HT-29 (cell line): ENCODE measurements around the gene PSMC3. TPM values are rescaled to one million over a fixed set of nuclear protein-coding genes. Genes with fewer than 3 reads are reported as not detected.

ENCODE experiments used
- DNase-seq: peaks from one replicate; pipeline ENCODE4 v3.0.0-alpha.2; 2015; ENCODE audit warnings: low spot score
- total RNA-seq: library from RNA; depleted of rRNA; stranded (reverse); fragments of >200 nt; shearing (Covaris generic); gene quantifications from 2 replicates; pipeline ENCODE4 v1.2.3, GENCODE V29; 2014

PSMC3 gene
- total RNA-seq, 1 experiment from 2014 or later: 206 TPM

DNA sequence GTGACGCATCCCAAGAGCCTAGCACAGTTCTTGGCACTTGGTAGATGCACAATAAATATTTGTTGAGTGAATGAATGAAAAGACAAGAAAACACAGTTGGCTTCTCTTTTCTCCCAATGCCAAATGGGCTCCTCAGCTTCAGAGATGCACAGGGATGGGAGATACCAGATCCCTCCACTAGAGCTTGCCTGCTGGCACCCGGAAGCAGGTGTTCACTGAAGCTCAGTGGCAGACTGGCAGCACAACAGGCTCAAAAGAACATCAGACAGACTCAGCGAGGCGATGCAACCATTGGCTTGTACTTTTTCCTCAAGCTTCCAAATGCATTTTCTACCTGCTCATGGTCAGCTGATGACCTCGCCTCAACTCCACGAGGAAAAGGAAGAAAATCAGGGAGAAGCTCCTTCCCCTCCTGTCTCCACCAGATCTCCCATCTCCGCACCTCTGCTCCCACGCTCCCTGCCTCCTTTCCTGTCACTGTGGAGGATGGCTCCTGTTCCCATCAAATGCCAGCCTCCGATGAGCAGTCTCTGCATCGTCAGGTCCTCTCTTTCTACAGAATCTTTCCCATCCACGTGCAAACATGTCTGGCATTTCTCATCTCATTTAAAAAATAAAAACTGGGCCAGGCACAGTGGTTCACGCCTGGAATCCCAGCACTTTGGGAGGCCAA lies 16.9 kb upstream of the PSMC3 start:
- DNase-seq: peak; percentile 60

DNA sequence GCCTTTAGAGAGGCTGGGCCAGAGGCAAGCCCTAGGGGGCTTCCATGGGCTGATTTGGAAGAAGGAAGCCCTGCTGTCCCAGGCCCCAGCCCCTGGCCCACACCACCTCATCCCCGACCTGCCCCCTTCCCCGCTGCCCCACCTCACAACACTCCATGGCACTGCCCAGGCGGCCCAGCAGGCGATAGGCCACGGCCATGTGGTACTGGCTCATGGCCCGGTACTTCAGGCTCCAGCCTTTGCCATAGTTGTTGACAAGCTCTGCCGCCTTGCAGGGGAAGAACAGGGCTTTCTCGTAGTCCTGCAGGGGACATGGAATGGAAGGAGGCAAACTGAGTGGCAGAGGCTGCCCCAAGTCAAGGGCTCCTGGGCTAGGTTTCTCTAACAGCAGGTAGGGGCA lies 16.3 kb upstream of the PSMC3 start:
- no peak for DNase-seq

DNA sequence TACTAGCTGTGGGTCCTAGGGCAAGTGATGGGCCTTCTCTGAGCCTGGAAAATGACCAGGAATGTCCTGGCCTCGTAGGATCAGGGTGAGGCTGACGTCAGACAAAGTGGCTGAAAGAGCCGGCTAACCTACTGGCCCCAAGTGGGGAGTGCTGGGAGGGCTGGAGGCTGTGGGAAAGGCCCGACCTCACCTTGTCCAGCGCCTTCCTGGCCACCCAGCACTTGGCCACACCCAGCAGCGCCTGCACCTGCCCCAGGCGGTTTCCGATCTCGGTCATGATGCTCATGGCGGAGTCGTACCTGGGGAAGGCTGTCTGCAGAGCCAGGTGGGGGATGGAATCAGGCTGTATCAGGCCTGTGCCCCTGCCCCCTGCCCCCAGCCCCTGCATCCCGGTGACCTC lies 15.2 kb upstream of the PSMC3 start:
- no peak for DNase-seq

DNA sequence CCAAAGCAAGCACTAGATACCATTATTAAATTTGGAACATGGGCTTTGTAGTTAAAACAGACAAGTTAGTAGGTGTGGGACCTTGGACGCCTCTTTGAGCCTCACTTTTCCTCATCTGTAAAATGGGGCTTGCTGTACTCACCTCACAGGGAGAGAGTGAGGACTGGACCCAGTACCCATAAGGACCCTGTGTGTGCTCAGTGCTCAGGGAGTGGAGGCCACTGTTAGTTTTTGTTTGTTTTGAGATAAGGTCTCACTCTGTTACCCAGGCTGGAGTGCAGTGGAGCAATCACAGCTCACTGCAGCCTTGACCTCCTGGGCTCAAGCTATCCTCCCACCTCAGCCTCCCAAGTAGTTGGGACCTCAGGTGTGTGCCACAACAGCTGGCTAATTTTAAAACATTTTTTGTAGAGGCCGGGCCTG lies 13.8 kb upstream of the PSMC3 start:
- DNase-seq: no peak

DNA sequence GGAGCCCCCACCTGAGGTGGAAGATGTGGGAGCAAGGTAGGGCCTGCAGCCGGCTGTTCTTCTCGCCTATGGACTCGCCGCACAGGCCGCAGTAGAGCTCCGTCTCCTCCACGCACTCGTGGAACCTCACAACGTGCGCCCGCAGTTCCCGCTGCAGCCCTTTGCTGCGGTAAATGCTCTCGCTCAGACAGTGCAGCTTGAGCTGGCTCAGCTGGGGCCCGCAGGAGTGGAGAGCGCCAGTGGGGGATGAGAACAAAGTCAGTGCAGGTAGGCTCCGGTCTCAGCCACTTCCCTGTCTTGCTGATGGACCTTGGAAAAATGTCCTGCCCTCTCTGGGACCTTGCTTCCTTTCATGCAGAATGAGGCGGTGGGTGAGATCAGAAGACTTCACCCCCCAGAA lies 12.5 kb upstream of the PSMC3 start:
- DNase-seq: no peak

DNA sequence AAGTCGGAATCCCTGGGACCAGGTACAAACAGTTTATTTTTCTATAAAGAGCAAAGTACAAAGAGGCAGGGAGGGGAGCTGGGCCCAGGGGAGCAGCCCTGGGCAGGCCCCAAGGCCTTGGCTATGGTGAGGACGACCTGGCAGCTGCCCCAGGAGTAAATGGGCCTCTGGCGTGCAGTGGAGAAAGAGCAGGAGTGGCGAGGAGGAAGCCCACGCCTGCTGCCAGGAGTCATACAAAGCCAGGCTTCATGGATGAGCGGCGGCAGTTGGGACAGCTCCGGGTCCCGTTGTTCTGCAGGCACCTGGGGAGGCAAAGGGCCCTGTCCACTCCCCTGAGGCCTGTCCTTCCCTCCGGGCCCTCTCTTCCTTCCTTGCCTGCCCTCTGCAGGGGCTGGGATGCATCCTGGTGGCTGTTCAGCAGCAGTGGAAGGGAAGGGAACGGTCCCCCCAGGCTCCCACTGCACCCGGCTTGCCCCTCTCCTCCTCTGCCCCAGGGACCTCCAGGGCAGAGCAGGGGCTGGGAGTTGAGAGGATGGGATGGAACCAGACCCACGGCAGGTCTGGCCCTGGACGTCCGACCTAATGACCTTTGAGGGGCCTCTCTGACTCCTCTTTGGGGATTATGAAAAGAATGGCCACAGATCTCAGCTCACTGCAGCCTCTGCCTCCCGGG lies 11.6 kb upstream of the PSMC3 start:
- no peak for DNase-seq

- no peak for DNase-seq
Observed at GRCh38 chr11:47437218-47437745, 11.0 kb upstream of the PSMC3 start.

DNA sequence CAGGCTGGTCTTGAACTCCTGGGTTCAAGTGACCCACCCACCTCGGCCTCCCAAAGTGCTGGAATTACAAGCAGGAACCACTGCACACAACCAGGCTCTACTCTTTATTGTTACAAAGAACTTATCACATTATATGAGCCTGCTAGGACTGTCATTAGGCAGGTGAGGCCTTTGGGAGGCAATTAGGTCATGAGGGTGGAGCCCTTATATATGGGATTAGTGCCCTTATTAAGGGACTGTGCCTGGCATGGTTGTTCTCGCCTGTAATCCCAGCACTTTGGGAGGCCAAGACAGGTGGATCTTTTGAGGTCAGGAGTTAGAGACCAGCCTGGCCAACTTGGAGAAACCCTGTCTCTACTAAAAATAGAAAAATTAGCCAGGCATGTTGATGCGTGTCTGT lies 10.5 kb upstream of the PSMC3 start:
- no peak for DNase-seq

- DNase-seq: no peak
Observed at GRCh38 chr11:47435687-47436086, 9.4 kb upstream of the PSMC3 start.

GRCh38 chr11:47434011-47434786 lies 8.0 kb upstream of the PSMC3 start:
- DNase-seq: no peak

DNA sequence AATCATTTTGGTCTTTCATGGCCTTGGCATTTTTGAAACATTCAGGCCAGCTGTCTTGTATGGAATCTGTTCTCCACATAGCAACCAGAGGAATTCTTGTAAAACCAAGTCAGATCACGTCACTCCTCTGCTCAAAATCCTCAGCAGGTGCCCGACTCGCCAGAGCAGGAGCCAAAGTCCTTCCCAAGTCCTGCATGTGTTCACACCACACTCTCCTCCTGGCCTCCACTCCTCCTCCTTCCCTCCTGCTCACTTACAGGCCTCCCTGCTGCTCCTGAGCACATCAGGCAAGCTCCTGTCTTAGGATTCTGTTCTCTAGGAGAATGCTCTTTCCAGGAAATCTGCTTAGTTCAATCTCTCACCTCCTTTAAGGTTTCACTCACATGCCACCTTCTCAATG lies 6.9 kb upstream of the PSMC3 start:
- peak; percentile 23 for DNase-seq

DNA sequence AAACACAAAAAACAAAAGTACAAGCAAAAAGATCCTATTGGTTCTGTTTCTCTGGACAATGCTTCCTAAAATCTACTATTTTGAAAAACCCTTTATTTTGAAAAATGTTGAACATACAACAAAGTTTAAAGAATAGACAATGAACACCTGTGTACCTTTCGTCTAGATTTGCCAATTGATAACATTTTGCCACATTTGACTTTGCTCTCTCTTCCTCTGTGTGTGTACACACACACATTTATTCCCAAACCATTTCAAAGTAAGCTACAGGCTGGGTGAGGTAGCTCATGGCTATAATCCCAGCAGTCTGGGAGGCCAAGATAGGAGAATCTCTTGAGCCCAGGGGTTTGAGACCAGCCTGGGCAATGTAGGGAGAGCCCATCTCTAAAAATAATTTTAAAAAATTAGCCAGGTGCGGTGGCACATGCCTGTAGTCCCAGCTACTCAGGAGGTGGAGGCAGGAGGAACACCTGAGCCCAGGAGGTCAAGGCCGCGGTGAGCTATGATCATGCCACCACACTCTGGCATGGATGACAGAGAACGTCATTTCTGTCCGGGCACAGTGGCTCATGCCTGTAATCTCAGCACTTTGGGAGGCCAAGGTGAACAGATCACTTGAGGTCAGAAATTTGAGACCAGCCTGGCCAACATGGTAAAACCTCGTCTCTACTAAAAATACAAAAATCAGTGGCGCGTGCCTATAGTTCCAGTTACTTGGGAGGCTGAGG lies 5.3 kb upstream of the PSMC3 start:
- no peak for DNase-seq

GRCh38 chr11:47430524-47430923 lies 4.3 kb upstream of the PSMC3 start:
- no peak for DNase-seq

- no peak for DNase-seq
Observed at GRCh38 chr11:47425611-47426010, 628 bp downstream of the PSMC3 start.

GRCh38 chr11:47418454-47419259 lies 7.6 kb downstream of the PSMC3 start:
- DNase-seq: no peak

GRCh38 chr11:47417712-47418111 lies 8.5 kb downstream of the PSMC3 start:
- DNase-seq: no peak

DNA sequence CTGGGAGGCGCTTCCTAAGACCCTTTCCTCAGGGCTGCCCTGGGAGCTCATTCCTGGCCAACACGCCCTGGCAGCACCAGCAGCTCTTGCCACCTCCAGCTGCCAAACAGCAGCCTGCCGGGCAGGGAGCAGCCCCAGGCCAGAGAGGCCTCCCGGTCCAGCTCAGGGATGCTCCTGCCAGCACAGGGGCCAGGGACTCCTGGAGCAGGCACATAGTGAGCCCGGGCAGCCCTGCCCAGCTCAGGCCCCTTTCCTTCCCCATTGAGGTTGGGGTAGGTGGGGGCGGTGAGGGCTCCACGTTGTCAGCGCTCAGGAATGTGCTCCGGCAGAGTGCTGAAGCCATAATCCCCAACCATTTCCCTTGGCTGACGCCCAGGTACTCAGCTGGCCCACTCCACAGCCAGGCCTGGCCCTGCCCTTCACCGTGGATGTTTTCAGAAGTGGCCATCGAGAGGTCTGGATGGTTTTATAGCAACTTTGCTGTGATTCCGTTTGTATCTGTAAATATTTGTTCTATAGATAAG lies 10.2 kb downstream of the PSMC3 start:
- DNase-seq: peak; percentile 86

DNA sequence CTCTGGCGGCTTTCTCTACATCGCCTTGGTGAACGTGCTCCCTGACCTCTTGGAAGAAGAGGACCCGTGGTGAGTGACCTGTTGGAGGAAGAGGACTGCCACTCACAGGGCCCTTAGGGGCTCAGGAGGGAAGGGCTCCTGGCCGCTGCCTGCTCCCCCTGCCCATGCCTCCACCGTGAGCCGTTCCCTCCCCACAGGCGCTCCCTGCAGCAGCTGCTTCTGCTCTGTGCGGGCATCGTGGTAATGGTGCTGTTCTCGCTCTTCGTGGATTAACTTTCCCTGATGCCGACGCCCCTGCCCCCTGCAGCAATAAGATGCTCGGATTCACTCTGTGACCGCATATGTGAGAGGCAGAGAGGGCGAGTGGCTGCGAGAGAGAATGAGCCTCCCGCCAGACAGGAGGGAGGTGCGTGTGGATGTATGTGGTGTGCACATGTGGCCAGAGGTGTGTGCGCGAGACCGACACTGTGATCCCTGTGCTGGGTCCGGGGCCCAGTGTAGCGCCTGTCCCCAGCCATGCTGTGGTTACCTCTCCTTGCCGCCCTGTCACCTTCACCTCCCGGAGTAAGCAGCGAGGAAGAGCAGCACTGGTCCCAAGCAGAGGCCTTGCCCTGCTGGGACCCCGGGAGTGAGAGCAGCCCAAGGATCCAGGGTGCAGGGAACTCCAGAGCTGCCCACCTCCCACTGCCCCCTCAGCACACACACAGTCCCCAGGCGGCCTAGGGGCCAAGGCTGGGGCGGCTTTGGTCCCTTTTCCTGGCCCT lies 11.0 kb downstream of the PSMC3 start:
- no peak for DNase-seq

DNA sequence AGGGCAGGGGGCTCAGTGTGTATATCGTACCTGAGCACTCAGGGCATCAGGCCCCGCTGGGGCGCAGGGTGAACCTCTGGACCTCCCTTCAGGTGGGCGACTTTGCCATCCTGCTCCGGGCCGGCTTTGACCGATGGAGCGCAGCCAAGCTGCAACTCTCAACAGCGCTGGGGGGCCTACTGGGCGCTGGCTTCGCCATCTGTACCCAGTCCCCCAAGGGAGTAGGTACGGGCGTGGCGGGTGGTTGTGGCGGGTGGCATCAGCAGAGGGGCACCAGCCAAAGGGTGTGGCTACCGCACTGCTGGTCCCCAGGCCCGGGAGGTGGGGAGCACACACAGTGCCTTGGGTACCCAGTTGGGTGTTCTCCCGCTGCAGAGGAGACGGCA lies 11.6 kb downstream of the PSMC3 start:
- DNase-seq: no peak
